Left forelimb (tissue), 1 donor: ENCODE results near the gene THBS1.

Source experiments
- DNase-seq: peaks from one replicate; pipeline ENCODE4 v3.0.0-alpha.2; 2018; ENCODE audit warnings: low spot score

THBS1 gene

DNA sequence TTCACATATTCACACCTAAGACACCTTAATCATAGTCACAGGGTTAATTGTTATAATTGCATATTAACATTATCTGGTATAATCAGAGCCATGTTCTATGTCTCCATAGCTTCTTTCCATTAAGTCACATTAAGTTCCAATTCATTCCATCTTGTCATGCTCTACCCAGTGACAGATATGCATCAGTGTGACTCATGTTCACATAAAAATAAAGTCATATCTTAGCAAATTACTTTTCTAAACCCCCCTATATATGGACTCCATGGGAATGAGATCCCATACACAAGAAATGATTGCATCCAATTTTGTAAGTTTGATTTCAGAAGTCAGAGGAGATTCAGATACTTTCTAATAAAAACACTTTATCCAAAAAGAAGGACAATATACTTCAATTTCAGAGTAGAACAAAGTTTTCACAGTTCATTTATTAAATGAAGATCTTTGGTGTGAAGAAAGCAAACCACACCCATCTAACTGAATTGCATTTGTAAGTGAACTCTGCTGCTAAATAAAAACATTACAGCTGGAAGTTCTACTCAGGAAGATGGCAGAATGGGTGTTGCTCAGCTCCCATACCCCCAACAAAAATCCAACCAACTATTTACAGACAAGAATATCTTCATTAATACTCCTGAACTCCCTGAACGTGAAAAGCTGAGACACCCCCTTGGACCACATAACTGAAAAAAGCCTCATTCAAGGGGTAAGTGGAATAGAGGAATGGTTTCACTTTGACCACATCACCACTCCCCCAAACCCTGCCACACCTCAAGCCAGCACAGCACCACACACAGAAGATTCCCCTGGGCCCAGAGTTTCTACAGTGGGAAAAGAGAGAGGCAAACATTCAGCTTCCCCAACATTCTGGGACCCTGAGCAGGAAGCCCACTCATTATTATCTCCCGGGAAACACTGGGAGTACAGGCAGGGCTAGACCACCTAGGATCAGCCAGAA lies 27.6 kb downstream of the THBS1 start:
- no peak for DNase-seq

DNA sequence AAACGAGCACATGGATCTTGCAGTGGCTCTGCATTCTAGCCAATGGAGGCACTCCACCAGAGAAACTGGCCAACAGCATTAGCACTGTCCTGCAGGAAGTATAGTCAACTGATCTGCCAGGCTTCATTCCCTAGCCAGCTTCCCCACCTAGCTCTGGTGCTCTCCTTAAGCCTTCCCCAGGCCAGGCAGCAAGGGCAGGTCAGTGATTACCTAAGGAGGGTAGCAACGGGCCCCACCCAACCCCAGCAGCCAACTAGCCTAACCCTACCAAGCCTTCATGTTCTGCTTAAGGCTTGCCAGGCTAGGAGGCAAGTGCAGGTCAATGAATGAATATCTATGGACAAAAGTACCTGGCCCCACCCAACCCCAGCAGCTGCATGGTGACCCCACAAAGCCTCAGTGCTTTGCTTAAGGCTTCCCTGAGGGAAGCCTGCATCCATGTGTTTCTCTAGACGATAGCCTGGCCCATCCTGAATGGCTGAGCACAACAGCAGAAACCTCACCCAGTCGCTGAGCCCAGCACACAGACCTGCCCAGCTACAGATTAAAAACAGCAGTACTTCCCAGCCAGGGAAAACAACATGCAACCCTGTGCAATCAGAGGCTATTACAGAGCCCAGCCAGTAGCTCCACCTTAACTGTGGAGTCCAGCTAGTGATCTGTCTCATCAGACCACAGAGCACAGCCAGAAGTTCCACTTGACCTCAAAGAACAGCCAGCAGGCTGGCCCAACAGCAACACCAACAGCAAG lies 28.5 kb downstream of the THBS1 start:
- no peak for DNase-seq

DNA sequence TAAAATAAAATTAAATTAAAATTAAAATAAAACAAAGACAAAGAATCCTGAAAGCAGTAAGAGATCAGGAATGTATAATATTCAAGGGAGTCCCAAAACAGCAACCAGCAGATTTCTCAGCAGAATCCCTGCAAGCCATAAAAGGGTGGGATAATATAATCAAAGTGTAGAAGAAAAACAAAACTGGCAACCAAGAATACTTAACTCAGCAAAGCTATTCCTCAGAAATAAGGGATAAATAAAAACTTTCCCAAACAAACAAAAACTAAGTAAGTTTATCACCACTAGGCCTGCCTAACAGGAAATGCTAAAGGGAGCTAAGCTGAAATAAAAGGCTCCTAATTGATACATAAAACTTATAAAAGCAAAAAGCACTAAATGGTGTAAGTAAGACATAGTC lies 29.8 kb downstream of the THBS1 start:
- no peak for DNase-seq

DNA sequence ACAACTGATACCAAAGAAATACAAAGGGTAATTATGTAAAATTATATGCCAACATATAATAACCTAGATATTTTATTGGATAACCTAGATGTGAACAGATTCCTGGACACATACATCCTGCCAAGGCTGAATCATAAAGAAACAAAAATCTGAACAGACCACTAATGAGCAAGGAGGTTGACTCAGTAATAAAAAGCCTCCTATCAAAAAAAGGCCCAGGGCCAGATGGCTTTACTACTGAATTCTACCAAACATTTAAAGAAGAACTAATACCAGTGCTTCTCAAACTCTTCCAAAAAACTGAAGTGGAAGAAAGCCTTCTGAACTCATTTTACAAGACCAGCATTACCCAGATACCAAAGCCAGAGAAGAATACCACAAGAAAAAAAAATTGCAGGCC lies 32.4 kb downstream of the THBS1 start:
- DNase-seq, result no peak

DNA sequence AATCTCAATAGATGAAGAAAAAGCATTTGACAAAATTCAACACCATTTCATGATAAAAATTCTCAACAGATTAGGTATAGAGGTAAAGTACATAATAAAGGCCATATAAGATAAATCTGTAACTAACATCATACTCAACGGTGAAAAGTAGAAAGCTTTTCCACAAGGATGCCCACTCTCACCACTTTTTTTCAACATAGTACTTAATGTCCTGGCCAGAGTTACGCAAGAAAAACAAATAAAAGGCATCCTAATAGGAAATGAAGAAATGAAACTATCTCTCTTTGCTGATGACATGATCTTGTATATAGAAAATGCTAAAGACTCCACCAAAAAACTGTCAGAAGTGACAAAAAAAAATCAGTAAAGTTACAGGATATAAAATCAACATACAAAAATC lies 33.0 kb downstream of the THBS1 start:
- no peak for DNase-seq

DNA sequence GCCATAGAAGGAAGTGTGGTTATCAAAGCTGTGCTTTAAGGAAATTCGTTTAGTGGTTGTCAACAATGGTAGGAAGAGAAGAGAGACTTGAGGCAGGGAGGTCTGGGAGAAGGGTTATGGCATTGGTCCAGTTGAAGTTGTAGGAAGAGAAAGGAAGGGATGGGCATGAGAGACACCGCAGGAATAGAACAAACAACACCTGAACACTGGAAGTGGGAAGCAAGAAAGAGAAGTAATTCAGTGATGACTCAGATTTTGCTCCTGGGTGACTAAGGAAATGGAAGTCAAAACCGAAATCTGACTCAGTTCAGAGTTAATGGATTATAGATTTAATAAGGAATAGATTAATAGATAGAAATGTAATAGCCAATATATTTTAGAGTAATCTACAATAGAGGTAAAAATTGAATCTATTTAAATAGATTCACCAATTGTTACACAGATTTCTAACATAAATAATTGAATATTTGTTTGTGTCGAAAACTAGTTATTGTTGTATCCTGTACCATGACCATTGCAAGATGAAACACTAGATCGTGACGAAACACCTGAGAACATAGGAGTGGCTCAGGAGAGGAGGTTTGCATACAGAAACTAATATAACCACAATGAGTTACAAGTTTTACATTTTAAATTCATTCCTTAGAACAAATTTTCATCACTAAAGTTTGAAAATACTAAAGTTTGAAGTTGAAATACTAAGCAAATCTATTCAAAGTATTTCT lies 36.0 kb downstream of the THBS1 start:
- DNase-seq, result no peak

DNA sequence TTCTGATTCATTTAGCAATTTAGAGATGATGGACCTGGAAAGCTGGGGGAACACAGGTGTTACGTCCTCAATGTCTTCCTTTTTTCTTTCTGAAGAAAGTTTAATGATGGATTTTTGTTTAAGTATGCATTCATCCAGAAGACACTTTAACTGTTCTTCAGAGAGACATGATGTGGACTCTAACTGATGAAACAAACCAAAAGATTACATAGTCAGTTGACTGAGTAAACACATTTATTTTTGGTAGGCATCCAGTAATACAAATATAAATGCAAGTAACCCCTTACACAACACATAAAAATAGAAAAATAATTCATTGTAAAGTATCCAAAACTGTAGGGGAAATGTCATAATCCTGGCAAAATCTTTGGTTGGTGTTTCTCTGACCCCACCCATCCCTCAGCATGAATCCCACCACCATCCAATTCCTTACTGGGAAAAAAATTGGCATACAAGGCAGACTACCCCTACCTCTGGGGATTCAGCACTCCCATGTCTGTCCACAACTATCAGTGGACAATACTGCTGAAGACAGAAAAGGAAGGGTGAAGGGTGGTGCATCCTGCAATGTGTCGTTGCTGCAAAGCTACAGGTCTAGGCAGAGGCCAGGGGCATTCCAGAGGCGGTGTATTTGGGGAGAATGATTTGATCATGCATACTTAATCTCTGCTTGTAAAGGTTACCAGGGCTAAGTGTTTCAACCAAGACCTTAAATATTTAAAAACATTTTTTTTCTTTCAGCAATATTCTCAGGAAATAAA lies 37.4 kb downstream of the THBS1 start:
- DNase-seq, result no peak

DNA sequence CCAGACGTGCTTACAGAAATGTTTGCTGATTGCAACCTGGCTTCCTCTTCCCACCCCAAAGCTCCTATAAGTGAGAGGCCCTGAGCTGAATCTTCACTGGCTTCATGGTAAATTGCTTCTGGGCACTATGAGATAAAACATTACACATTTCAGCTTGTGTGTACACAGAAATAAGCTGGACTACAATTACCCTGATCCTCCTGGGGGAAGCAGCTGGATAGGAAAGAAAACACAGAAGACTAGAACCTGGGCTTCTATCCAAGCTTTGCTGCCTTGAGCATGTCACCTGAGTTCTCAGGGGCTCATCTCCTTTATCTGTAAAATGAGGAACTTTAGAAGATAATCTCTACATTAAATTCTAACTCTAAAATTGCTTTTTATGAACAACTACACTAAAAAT lies 40.3 kb downstream of the THBS1 start:
- no peak for DNase-seq

DNA sequence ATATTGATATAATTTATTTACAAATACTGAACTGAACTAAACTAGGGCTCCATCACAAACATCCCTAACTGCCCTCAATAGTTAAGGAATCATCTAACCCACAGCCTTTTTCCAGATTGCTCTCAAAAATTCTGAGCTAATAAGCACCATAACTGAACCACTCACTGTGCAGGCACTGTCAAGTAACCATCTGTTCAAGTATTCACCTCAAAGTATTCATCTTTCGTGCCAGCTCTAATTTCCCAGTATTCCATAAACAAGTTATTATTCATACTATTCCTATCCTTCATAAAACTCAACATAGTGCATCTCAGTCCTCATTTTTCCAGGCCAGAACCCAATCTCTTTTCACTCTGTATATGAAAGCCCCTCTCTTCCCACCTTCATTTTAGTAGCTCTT lies 41.1 kb downstream of the THBS1 start:
- no peak for DNase-seq

DNA sequence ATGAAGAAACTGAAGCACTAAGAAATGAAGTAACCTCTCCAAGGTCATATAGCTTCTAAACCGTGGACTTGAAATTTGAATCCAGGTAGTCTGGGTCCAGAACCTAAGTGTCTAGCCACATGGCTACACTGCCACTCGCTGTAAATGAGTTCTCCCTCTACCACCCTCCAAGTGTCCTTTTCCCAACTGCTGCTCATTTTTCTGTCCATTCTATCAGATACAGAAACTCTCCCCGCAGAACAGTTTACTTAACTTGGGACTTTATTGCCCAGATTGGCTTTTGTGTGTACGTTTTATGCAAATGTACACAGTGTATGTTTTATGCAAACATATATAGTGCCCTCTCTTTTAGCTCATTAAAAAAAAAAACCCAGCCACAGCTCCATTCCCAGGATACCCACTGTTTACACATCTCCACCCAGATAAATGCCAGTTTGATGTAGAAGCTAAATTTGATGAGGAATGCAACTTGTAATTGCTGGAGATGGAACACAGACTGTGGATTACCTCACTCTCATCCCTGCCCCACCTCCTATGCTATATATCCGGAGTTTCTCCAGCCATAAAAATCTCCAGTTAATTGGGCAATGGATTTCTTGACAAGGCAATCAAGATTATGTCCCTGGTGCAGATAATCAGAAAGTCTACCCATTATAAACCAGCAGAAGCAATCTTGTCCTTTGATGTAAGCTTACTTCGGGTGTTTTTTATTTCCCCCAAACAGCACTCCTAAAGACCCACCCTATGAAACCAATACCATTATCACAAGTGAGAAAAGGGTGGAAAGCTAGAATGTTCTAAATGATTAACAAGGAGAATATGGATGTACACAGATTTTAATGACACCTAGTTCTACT lies 42.0 kb downstream of the THBS1 start:
- no peak for DNase-seq

DNA sequence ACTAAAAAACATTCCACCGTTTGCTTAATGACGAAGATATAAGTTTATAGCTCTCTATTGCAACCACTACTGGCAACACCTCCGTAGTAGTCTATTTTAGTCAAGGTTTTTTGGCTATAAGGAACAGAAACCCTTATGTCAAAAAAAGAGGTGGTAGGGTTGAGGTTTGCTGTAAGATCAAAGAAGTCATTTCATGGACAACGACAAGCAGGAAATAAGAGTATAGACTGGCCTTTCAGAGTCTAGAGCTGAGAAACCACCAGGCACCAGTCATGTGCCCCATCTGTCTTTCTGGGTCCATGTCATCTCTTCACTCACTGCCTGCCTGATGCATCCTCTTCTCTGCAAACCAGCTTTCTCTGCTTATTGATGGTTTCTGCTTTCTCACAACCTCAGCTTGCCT lies 42.7 kb downstream of the THBS1 start:
- DNase-seq, result no peak

DNA sequence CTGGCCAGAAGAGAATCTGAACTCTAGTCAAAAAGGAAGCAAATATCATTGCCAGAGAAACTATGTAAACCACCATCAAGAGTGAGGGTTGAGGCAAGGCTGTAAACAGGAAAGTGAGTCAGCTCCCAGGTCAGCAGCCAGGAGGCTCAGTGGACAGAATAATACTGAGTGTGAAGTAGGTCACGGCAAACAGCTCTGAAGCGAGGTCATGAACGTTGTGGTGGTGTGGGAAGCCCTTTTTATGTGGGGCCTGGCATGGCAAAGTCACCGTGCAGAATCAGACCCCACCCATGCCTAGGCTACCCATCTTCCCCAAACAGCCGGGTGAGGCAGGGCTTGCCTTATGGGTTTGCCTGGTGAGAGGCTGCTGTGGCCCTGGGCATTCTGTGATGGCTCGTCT lies 43.9 kb downstream of the THBS1 start:
- DNase-seq, result no peak

DNA sequence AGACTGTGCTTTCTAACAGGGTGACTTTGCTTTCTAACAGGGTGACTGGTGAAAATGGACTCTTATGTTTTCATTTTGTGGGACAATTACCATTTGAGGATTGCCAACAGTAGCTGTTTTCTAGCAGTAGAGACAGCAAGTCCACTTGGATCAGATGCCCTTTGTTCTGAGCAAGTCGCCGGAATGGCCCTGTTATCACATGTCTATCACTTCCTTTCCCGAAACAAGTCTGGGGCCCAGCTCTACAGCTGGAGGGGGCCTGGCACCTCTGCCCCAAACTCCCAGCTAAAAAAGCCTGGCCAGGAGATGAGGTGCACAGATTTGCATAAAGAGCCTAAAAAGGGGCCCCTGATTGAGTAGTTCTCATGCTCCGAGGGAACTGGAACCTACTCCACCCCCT lies 44.6 kb downstream of the THBS1 start:
- DNase-seq, result no peak

DNA sequence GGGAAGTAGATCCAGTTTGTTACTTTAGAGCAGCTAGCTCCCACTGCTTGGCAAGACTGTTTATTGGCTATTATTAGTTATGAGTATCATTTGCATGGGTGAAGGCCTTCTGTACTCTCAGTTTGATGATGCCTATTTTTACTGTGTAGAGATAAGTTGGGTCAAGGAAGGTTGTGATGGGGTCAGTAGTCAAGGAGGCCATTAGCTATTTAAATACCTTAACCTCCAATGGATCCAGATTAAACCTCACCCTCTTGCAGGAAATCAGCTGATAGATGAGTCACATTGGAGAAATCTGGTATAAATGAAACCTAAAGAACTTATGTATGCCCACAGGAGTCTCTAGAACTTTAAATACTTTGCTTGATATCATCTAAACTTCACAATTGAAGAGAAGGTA lies 45.0 kb downstream of the THBS1 start:
- DNase-seq, result no peak

DNA sequence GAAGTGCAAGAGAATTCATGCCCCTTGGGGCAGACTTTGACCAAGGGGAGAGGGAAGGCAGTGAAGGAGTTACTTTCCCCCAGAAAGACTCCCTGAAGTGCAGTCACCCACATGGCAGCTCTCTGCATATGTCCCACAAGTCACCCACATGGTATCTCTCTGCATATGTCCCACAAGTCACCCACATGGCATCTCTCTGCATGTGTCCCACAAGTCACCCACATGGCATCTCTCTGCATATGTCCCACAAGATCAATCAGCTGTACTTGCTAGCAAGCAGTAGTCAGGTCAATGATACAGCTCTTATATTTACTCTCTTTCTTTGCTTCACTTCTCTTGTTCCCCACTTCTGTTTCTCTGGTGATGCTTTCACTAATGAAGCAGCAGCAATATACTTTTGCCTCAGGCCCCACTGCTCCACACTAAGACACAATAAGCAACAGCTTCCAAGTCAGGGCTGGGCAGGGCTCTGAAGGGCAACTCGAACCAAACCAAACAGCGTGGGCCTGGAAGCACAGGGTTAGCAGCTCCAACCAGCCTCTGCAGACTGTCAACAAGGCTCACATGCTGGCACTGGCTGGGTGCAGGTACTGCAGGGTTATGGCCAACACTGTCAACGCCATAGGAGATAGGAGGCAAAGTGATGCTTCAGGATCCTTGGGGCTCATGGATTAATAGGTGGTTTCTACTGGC lies 46.7 kb downstream of the THBS1 start:
- DNase-seq, result no peak

DNA sequence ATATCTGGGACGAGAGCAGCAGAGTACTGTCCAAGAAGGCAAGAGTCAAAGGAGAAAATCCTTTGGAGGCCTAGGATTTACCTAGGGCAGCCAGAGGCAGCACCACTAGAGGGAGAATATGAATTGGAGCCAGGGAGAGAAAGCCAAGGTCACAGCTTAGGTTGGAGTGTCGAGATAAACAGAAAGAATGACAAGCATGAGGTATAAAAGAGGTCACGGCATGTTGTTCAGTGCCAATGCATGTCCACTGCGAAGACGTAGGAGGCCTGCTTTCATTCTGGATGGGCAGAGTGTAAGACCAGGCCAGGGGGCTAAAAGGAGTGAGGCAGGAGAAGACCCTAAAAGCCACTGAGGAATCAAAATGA lies 47.2 kb downstream of the THBS1 start:
- no peak for DNase-seq

DNA sequence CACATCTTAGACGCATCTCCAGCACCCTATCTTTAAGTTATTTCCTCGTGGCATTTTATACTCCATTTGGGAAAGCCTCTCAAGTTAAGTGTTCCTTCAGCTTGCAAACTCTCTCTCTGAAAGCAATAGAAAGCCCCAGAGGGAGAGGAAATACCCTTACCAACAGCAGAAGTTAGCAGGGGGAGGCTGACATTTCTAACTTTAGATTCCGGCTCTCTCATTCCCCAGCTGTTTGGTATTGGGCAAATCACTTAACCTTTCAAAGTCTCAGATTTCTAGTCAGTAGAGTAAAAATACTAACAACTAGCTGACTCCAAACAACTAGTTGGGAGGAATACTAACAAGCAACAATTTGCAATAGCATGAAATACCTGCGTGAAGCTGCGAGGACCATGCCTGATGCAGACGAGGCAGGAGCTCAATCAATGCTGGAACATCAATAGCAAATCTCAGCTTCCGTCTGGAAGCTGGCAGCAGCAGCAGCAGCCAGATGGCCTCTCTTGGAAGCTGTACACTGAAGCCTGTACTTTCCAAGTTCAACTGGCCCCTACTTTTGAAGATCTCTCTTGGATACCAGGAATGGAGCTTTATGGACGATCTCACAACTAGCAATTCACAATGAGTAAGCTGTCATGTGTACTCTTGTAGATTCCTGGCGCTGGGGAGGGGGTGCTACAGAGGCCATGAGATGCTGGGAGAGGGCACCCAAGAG lies 47.8 kb downstream of the THBS1 start:
- DNase-seq, result no peak

DNA sequence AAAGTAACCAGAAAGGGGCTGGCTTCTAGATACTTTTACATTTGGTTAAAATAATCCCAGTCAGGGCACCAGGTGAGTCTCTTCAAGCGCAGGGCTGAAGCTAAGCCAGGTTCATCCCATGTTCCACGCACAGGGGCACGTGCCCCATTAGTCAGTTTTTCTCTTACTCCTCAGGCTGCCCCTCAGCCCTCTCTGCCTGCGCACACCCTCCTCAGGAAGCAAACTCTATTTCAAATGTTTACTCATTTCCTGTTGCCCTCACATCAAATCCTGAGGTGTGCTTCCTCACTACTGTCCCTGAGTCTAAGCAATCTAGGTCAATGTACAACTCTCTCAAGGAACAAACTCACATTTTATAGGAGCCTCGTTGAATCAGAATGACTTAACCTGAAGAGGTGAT lies 48.5 kb downstream of the THBS1 start:
- DNase-seq, result no peak

DNA sequence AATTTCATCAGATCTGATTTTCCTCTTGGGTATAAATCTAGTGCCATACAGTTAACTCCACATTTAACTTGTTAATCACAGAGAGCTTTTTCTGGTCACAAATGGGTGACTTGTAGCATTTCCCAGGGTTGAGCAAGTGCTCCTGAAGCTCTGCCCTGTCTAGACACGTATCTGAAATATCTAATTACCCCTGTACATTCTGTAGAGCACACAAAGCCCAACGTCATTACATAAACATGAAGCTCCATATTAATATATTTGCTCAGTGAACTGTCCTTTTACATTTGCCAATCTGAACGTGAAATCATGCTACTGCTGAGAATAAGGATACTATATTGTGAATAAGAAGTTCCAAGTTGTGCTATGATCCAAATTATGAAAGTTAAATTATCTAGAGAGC lies 49.0 kb downstream of the THBS1 start:
- no peak for DNase-seq

DNA sequence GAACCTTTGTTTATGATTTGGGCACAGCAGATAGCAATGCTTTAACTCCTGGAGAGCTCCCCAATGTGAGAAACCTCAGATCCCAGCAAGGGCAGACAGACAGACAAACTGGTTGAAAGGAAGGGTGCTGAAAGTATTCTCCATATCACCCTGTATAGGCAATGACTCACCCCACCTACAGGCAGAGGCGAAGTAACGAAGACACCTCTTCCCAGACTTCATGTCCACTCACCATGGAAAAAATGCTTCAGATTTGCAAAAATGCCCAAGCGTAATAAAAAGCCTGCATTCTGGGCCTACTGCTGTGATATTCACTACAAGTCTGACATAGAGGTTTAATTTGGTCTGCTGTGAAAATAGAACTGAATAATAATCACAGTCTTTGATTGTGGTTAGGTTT lies 50.5 kb downstream of the THBS1 start:
- no peak for DNase-seq
